ENCODE data around the gene TNNC1.

Gene TNNC1

DNA sequence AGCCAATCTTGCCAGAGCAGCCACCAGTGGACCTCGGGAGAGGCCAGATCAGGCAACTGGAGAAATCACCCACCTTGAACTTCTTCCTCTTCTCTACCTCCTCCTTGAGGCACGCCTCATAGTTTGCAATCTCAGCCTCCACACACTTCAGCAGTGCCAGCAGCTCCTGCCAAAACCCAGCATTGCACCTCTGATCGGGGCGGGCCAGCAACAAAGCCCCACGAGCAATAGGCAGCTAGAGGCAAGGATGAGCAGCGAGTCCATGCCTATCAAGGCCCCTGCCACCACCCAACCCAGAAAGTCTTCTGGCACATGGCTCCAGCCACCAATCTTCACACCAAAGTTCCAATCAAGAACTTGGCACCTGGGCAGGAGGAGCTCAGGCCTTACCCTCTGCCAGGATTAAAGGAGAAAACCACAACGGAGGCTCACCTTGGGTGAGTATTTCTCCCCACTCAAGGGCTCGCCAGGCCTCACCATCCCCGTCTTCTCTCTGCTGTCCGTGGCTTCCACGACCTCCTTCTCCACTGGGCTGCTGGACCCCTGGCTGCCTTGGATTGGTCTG lies 51.1 kb downstream of the TNNC1 start:
- in situ Hi-C loops (cut with MboI; ENCODE audit: low sequenced_read_pairs), result no loop called here

DNA sequence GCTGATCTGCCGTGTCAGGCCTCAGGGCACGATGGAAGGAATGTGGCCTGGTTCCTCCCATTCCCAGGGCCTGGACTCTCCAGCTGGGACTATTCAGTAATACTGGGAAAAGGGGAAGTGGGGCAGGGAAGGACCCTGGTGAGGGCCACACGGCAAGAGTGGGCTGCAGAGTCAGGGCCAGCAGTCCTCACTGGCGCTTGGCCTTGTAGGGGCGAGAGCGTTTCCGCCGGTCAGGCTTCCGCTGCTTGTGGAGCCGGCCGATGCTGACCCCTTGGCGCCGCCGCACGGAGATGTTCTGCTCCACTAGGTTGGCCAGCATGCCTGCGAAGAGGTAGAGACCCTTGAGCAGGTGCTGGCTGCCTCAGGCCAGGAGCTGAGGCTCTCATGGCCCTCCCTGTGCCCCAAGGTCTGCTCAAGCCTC lies 51.7 kb downstream of the TNNC1 start:
- in situ Hi-C loops (cut with MboI; ENCODE audit: low sequenced_read_pairs), result no loop called here

DNA sequence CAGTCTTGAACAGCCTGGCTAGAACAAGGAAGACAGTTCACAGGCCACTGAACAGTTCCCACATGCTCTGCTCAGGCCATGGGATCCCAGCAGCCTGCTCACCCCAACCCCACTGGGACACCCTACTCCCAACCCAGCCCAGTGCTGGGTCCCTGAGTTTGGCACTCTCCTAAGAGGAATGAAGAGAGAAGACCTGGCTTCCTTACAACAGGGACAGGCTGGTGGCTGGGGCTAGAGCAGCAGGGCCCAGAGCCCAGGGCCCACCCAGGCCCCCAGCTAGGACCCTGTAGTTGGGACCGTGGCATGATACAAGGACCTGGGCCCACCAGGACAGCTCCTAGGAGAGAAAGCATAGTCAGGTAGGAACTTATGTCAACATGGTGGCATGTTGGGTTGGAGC lies 52.3 kb downstream of the TNNC1 start:
- in situ Hi-C loops (cut with MboI; ENCODE audit: low sequenced_read_pairs), result no loop called here

All from HL-60/S4 treated with retinoic acid at 250 ng/mL for 4 days and 3 days (cell line).